ENCODE data around the gene HEXD.

HEXD gene

DNA sequence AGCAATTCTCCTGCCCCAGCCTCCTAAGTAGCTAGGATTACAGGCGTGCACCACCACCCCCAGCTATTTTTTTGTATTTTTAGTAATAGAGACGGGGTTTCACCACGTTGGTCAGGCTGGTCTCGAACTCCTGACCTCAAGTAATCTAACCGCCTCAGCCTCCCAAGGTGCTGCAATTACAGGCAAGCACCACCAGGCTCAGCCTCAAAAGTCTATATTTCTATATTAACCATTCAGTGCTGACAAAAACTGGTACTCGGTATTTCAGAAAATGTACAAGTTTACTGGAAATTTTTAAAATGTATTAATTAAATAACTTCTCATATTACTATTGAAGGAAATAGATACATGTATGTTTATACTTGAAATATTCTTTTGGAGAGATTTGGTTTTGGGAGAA lies 1.4 kb upstream of the HEXD start:
- DNase-seq = peak; percentile 18

DNA sequence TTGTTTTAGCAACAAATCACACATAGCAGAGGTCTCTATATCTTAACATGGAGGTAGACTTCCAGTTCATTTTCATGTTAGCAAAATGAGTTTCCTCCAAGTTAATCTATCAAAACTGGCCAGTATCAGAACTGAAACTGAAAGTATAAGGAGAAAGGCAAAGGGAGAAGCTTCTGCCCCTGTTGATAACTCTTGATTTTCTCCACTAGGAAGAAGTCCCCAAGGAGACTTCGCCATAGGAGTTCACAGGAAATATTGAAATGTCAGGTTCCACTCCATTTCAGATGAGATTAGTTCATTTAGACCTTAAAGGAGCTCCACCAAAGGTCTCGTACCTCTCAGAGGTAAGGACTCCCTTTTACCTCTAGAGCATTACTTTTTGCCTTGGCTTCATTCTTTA lies 1.4 kb downstream of the HEXD start:
- peak; percentile 37 for DNase-seq

DNA sequence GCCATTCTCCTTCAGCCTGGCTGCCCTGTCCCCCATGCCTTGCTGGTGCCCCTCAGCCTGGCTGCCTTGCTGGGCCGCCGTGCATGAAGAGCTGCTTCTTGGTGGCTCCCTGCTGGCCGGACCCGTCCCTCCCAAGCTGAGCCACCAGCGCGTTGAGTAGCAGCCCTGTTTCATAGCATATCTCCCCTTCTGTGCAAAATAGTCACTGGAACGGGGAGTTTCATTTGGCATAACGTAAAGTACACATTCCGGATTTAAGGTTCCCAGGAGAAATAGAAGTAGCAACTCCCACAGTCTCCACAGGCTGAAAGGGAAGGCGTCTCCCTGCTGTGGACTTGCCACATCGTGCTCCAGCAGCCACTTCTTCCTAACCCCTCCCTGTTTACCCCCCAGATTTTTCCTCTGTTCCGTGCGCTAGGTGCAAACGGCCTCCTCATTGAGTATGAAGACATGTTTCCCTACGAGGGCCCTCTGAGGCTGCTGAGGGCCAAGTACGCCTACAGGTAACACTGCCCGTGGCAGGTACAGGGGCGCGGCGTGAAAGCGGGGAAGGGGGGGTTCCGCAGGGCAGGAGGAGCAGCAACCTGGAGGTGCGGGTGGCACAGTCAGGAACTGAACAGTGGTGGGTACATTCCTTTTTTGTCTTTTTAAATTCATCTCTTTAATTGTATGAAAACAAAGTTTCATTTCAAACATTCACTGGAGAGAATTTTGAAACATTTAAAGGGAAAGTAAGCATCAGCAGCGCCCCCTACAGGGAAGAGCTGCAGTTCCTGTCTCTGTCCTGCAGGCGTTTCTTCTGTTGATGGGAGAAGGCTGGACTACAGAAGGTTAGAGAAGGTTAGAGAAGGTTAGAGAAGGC lies 6.1 kb downstream of the HEXD start:
- peak; percentile 64 for DNase-seq

DNA sequence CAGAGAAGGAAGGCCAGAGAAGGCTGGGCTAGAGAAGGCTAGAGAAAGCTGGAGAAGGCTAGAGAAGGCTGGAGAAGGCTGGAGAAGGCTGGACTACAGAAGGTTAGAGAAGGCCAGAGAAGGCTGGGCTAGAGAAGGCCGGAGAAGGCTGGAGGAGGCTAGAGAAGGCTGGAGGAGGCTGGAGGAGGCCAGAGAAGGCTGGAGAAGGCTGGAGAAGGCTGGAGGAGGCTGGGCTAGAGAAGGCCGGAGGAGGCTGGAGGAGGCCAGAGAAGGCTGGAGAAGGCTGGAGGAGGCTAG lies 6.7 kb downstream of the HEXD start:
- no peak for DNase-seq

DNA sequence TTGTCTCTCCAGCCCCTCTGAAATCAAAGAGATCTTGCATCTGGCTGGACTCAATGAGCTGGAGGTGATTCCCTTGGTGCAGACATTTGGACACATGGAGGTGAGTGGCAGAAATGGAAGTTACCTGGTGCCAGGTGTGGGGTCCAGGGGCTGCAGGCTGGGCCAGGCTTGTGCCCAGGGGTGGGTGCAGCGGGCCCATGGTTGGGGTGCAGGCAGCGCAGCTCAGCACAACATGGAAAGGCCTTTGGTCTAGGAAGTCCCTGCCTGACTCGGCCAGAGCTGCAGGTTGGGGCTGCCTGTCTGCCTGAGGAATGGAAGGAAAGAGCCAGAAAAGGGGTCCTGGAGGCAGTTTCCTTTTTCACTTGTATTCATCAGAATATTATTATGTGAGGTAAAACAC lies 10.4 kb downstream of the HEXD start:
- no peak for DNase-seq

DNA sequence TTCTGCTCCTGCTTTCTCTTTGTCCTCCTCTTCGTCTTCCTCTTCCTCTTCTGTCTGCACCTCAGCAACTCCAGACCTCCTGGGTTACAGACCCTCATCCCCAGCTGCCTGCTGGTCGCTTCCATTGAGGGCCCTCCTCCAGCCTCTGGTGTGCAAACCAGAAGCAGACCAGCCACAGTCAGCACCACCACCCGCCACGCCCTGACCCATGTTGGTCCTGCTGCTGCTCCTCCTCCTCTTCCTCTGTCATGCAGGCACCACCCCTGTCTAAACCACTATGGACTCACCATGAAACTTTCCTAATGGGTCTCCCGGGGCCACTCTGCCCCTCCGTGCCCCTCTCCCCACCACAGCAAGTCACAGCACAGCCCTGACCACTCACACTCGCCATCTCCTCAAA lies 11.7 kb downstream of the HEXD start:
- no peak for DNase-seq

DNA sequence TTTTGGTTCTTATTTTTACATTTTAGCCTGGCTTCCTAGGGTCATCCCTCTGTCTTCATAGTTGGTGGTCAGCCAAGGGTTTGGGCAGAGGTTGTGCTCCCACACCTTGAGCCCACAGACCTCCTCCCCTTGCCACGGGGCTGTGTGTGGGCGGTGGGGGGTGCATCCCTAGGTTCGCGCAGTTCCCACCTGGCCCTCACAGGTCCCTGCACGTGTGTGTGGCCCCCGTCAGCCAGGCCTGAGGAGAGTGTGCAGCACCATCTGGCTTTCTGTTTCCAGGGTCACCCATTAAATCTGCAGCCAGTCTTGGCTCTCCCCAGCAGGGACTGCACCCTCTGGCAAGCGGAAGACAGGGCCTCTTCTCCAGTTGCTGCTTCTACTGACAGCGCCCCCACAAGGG lies 13.9 kb downstream of the HEXD start:
- no peak for DNase-seq

DNA sequence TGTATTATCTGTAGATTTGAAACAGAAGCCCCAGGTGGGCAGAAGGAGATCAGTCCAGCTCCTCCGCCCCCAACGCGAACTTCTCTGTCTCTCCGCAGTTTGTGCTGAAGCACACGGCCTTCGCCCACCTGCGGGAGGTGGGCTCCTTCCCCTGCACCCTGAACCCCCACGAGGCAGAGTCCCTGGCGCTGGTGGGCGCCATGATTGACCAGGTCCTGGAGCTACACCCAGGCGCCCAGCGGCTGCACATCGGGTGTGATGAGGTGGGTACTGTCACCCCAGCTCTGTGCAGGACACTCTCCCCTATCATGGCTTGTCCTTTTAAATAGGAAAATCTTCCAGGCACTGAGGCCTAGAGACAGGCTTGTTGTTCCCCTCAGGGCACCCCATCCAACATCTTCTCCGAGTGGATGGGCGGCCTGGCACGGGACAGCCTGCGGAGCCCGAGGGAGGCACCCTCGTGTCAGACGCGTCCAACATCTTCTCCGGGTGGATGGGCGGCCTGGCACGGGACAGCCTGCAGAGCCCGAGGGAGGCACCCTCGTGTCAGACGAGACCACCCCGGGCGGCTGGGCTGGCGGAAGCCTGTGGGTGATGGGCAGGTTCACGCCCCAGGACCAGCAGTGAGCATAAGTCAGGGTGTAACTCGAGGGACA lies 15.5 kb downstream of the HEXD start:
- no peak for DNase-seq

DNA sequence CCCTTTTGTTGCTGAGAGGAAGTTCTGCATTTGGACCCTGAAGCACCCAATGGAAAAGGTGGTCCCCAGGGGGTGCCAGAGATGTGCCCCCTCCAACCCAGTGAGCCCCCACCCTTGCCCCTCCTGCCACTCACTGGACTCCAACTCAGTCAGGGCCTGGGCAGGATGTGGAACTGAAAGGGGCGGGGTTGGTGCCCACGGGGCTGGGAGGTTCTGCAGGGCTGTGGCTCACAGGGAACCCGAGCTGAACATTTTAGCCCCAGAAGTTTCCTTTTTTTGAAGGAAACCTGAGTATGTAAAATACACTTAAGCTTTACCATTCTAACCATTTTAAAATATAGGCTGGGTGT lies 16.0 kb downstream of the HEXD start:
- peak; percentile 32 for DNase-seq

DNA sequence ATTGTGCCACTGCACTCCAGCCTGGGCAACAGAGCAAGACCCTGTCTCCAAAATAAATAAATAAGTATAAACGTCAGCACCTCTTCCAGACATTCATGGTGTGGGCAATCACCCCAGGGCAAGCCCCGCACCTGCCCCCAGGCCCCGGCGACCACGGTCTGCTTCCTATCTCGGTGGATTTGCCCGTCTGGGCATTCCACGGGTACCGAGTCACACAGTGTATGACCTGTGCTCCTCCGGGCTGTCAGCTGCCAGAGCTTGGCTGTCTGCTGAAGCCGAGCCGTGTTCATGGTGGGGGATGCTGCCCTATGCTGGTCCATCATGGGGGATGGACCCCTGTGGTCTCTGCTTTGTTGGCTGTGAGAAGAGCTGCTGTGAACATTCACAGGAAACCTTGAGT lies 17.0 kb downstream of the HEXD start:
- no peak for DNase-seq

DNA sequence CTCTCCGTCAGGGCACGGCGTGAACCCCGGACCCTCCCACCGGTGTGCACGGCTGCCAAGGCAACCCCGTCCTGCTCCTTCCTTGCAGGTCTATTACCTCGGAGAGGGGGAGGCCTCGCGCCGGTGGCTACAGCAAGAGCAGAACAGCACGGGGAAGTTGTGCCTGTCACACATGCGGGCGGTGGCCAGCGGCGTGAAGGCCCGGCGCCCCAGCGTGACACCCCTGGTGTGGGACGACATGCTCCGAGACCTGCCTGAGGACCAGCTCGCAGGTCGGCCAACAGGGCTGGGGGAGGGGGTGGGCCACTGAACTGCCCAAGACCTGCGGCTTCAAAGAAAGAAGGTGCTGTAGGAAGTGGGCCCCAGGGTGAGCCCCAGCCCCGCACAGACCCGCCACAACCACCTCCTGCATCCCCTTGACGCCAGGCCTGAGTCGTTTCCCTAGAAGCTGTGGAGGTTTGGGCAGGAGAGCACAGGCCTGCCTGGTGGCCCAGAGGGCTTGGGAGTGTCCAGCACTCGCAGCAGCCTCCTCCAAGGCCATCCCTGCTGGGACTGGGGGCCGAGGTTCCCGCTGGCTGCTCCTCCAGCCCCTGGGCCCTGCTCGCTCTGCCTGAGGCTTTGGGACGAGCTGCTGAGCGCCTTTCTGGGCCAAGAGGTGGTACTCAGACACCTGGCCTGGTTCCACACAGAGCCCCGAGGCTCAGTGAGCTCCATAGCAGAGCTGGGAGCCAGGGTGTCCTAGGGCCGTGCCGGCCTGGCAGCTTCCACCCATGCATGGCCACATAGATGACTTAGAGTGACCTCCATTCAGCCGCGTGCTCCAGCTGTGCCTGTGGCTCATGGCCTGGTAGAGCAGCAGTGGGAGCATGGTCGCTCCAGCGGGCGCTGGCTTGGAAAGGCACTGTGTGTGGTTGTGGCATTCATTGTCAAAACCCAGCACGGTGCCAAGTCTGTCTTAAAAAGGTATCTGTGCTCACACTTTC lies 17.7 kb downstream of the HEXD start:
- no peak for DNase-seq

DNA sequence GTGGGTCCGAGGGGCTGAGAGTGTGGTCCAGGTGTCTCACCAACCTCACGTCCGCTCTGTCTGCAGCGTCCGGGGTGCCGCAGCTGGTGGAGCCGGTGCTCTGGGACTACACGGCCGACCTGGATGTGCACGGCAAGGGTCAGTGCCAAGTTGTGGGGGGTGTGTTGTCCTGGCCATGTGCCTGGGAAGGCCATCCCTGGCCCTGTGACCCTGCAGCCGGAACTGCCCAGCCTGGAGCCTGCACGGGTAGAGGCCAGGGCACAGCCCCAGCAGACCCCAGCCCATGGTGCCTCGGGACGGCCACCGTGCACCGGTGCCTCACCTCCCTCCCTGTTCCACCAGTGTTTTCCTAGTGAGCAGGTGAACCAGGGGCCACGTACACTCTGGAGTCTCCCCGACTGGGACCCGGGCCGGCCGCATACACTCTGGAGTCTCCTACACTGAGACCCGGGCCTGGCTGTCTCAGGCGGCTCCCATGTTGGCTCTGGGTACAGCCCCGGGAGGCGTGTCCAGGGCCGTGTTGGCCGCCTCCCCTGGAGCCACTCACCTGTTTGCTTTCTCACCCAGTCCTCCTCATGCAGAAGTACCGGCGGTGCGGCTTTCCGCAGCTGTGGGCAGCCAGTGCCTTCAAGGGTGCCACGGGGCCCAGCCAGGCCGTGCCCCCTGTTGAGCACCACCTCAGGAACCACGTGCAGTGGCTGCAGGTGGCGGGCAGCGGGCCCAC lies 18.6 kb downstream of the HEXD start:
- DNase-seq = no peak

DNA sequence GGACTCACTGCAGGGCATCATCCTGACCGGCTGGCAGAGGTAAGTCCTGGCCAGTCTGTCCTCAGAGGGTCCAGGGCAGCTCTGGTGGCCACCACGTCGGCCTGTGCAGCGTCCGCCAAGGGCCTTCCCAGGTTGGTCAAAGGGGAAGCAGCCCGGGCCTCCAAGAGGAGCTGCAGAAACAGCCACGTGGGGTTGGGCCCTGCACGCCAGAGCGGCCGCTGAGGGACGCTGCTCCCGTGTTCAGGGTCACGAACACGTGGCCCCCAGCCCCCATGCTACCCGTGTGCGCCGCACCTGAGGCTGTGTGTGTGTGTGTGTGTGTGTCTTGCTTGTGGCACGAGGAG lies 19.1 kb downstream of the HEXD start:
- DNase-seq = no peak

DNA sequence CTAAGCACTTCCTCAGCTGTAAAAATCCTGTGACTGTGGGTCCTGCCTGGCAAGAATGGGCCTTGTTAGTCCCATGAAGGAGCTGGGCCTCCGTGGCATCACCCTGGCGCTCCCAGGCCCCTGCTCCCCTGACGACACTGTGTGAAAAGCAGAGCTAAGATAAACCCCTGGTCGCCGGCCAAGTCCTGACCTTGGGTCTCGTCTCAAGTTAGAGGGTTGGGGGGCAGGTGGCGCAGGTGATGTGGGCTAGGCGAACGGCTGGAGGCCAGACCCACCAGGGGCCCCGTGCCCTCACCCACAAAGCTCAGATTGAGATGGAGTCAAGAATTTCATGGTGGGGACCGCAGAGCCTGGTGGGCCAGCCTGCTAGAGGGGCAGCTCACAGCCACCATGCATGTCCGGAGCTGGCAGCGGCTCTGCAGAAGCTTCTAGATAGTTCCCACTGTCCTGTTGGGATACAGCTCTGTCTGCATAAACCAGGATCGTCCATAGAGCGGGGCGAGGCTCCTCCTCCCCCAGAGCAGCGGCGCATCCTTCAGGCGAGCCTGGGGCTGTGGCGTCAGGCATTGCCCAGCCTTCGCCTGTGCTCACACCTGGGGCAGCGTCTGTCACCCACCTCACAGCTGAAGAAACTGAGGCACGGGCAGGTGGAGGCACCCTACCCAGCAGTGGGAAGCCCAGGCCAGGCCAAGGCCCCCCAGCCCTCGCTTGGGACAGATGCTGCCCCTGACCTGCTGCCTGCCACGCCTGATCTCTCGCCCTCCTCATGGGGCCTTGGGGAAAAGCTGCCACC lies 20.4 kb downstream of the HEXD start:
- no peak for DNase-seq

DNA sequence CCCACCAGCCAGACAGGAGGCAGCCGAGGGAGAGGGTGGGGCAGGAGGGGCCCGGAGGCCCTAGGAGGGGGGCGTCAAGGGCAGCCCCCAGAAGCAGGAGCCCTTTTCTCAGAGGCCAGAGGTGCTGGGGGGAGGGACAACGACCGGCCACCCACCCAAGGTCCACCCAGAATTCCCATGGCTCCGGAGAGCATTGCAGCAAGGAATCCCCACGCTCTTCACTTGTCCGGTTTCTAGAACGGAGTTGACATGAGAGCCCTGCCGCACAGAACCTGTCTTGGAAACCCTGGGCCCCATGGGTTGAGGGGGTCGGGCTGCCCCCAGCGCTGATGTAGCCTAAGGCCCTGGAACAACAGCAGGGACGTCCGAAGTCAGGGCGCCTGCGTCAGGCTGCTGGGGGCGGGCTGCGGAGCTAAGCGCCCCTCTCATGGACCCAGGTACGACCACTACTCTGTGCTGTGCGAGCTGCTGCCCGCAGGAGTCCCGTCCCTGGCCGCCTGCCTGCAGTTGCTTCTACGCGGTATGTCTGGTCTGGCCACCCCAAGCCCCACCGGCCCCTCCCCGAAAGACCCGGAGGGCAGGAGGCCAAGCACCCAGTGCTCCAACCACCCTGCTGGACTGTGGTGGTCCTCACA lies 21.2 kb downstream of the HEXD start:
- no peak for DNase-seq

DNA sequence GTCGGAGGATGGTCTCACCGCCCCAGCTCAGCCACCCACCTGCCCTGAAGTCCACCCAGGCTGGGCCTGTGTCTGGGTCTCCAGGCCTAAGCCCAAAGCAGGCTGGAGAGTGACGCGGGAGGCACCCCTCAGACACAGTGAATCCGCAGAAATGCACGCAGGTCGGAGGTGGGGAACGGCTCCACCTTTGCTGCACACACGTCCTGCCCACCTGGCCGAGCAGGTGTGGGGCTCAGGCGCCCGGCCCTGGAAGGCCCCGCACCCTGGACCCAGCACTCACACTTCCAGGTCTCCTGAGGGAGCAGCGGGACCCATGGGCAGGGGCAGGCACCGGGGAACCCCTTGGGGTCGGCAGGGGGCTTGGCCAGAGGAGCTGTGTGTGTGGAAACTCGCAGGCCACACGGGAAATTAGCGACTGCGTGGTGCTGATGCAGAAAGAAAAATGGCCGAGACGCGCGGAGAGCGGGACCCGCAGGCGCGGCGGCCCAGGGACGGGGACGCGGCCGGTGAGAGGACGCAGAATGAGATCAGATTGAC lies 21.8 kb downstream of the HEXD start:
- DNase-seq = no peak

DNA sequence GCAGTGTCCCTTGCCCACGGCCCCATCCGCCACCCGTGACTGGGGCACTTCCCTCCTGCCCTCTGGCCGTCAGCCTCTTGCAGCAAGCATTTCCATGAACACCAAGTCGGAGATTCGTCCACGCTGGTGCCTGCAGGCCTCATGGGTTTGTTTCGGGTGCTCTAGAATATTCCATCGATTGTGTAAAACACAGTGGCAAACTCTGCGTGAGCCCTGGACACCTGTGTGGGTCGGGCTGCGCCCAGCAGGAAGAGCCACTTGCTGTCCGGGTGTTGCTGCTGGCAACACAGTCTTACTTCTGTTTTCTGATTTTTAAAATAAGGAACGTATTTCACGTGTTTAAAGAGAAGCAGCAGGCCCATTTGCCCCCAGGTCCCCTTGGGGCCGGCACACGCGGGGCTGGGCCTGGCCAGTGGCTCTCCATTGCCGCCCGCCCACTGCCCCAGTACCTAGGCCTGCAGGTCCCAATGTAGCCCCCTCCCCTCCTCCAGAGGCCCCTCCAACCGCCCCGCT lies 22.4 kb downstream of the HEXD start:
- DNase-seq = no peak

DNA sequence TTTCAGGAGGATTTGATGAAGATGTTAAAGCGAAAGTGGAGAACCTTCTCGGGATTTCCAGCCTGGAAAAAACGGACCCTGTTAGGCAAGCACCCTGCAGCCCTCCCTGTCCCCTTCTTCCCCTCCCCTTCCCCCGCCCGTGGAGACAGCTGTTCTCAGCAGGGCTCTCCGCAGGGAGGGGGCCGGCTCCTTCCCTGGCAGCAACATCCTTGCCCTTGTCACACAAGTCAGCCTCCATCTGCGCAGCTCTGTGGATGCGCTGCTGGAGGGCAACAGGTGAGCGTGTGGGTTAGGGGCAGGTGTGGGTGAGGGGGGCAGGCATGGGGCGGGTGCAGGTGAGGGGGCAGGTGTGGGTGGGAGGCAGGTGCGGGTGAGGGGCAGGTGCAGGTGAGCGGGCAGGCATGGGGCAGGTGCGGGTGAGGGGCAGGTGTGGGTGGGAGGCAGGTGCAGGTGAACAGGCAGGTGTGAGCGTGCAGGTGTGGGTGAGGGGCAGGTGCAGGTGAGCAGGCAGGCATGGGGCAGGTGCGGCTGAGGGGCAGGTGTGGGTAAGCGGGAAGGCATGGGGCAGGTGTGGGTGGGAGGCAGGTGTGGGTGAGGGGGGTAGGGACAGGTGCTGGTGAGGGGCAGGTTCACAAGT lies 23.0 kb downstream of the HEXD start:
- DNase-seq = no peak

DNA sequence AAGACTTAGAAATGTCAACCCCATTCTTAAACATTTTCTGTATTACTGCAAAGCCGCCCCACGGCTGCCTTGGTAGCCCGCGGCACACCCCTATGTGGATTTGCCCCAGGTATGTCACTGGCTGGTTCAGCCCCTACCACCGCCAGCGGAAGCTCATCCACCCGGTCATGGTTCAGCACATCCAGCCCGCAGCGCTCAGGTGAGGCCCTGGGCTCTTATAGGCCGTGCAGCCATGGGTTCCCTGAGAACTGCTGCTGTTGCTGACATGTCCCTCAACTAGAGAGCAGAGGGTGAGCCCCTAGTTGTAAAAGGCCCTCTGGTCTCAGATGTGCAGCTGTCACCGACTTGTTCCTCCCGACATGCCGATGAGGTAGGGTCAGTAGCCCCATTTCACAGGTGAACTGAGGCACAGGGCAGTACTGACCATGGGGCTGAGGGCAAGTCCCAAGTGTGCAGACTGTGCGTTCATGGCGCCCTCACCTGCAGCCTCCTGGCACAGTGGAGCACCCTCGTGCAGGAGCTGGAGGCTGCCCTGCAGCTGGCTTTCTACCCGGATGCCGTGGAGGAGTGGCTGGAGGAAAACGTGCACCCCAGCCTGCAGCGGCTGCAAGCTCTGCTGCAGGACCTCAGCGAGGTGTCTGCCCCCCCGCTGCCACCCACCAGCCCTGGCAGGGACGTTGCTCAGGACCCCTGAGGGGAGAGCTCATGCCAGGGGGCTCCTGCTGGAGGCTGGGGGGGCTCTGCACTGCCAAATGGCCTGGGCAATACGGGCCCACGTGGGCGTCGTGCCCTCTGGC lies 23.7 kb downstream of the HEXD start:
- DNase-seq = no peak

All from CD4-positive, alpha-beta T cell treated with Interleukin-10 for 1 hour (primary cell).